Measurements from ENCODE around the gene NCR1.

GRCh38 chr19:54893406-54893805 is 12.5 kb upstream of the NCR1 start:
- no peak for TF ChIP-seq POLR2A (IDR thresholded peaks at IDR 0.05)
- TF ChIP-seq CTCF (IDR thresholded peaks at IDR 0.05): no peak
